GM19468 (cell line): ENCODE measurements around the gene NFIB.

Experiments
- ATAC-seq: cut with Tn5 transposase; IDR thresholded peaks from one replicate; pipeline ENCODE4 v1.9.1; 2021; ENCODE audit warnings: mild to moderate bottlenecking, moderate library complexity, moderate number of reproducible peaks; ENCODE audit not compliant: unreplicated experiment; ENCODE audit errors: extremely low read depth

Gene NFIB

DNA sequence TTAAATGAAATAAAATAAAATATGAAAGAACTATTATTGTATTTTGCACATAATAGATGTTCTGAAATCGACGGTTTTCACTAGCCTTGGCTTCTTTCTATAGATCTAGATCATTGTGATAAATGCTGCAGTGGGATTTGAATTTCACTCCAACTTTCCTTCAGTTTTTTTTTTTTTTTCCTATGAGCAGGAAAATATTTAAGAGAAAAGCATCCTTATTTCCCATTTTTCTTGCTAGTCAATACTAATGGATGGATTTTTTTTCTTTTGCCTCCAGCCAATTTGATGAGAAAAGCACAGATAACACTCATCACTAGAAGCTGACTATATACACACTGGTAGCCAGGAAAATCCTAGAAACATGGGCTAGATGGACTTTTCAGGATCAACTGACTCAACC lies 249.0 kb downstream of the NFIB start:
- ATAC-seq = no peak

DNA sequence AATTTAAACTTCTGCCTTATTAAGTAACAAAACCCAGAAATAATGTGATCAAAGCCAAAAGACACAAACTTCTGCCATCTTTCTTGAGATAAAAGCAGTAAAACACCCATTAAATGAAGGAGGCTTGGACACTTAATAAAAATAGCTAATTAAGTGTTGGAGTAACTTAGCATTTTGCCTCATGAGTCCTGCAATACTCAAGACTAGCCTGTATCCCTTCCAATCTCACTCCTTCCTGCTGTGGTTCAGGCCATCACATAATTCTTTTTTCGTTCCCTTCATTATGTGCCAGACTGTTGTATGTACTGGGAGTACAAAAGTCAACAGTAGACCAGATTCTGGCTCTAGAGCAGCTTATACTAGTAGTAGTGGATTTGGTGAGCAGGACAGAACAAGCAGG lies 250.2 kb downstream of the NFIB start:
- ATAC-seq = no peak

DNA sequence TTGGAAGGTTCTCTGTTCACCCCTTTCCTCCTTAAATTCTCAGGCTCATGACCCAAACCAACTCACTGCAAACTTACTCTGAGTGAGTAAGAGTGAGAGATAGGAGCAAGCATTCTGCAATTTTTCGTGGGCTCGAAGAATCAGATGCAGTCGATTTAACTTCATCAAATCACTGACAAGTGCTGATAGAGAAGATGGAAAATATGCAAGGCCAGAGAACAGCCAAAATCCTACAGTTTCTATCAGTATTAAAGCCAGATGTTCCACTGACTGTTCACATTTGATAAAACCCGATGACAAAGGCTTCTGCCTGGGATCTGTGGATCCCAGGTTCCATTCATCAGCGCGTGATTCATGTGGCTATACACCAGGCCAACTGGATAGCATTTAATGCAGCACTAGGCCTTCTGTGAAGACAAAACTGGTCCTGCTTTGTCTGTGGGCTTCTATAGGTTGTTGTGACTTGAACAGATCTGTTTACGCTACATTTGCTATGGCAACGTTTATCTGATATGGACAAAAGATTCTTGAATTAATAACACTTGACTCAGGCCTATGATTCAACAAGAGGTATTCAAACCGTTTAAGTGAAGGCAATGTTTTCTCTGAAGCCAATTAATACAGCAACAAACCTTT lies 251.2 kb downstream of the NFIB start:
- ATAC-seq = no peak

DNA sequence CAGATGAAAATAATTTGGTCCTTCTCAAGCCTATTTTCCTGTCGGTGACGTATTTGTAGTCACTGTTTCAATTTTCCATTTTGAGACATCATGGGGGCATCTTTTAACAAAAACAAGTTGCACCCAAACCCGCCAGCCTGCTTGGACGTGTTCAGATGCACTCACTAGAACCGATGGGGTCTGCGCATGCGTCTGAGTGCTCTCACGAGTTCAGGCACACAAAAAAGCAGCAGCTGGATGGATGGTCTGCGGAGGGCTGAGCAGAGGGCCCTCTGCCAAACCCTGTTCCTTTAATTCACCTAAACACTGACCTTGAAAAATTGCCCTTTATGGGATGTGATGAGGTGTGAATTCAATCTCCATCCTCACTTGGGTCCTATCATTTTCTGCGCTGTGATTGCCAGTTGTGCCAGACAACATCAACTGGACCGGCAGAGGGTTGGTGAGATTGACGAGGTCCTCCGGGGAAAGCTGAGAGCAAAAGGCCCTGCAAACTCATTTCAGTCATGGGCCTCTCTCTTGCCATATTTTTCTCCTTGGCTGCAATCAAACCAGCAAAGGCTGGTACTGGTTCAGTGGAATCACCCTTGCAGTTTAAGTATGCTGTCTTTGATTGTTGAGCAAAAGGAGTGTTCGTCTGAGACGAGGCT lies 251.9 kb downstream of the NFIB start:
- ATAC-seq = no peak

DNA sequence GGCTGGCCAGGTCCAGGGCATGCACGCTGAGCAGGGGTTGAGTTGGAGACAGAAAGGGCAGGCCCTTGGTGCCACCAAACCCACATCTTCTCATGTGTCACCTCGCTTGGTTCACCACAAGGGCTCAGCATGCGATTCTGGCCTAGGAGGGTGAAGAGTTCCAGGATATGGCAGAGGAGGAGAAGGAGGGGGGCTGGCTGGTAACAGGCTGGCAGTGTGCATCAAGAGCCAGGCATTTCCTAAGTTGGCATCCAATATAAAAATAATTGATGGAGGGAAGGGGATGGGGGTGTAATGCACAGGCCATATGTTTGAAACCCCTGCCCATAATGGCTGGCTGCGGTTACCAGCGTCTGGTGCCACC lies 255.6 kb downstream of the NFIB start:
- ATAC-seq = no peak

DNA sequence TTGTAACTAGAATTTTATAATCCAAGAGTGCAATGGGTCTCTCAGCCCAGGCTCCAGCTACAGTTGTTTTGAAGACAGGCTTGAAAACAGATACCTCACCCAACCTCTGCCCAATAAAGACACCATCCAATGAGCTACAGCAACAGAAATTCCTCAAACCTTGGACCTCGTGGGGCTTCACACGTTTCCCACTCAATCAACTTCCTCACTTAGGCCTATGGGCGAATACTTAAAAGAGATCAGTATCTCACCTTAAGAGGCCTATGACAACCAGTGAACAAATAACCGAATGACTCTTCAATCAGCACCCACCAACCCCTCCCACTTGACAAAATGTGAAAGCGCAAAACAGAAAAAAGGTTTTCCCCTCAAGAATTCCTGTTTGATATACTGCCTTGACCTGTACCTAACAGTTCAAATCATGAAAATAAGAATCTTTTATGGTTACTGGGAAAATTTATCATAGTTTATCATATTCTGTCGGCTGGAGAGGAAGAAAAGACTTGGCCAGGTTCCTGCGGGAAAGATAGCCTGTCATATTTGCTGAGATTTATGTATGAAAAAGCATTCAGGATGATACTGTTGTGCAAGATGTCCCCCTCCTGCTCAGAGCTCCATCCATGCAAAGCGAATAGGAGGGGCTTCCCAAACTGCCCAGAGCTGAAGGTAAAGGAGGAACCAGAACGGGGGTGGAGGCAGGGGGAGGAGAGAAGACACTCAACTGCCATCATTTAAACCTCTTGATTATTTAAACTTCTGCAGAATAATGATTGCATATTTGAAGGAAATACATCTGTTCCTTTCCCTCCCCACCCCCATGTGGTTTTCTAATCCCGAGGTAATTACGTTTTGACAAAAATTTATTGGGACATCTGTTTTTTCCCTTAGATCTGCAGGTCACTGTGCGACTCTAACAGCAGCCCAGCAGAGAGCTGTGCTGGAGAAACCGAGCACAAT lies 256.3 kb downstream of the NFIB start:
- no peak for ATAC-seq

DNA sequence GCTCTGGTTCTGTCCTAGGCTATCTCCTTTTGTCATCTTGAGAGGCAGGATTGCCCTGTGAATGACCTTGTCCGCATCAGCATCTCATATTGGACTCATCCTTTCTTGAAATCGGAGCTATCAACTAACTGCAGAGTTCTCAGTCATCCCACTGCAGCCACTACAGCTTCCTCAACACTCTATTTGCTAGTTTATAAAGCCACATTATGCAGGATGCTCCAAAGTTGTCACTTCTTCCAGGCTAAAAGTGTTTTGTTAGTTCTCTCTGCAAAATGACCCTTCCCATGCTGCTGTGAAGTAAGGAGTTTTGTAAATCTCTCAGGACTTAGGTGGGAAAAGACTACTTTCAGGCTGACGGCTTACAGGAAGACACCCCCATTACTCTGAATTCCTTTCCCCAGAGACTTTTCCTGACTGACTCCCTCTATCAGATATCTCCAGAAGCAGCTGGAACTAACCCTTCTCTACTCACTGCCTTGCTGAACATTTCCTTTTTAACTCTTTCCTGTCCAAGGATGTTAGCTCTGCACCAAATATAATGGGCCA lies 257.6 kb downstream of the NFIB start:
- no peak for ATAC-seq

DNA sequence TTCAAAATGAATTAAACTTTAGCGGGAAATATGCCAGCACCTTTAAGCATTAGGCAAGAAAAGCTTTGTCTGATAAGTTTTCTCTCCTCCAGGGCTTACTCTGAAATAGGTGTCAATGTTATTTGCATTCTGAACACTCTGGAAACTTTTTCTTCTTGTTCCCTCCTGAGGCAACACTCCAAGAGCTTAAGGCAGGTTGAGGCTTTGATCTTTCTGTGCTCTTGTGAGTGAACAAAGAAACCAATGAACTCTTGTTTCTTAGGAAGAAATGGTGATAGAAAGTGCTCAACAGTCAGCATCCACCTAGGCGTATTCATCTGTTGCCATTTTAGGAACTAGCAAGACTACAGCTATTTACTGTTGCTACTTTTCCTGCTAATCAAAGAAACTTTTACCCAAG lies 259.8 kb downstream of the NFIB start:
- no peak for ATAC-seq

DNA sequence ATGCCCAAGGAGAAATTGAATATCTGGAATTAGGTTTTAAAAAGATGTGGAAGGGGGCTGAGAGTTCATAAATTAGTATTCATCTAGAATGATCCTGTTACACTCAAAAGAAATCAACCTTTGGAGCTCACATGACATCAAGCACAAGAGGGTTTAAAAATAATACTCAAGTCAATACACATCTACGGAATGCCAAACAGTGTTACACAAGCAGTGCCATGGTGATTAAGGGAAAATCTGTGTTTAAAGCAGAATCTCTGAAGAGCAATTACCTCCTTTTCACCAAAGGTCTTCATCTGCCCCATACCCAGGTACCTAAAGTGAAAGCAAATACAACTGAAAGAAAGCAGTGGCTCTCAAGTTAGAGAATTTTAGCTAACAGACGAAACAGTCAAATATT lies 261.6 kb downstream of the NFIB start:
- ATAC-seq = no peak

DNA sequence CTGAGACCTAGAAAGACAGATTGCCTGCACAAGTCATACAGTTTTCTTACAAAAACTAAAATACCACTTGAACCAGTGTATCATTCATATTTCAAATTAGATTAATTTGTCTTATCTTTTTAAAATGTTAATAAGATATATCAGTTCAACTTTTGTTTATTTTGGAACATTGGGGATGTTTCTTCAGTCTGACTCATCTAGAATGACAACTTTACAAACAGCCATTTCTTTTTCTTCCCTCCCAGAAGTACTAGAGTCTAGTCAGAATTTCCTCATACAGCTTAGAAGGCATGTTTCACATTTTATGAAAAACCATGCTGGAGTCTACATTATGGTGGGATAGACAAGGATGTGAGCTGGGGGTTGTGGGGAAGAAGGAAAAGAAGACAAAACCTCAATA lies 262.5 kb downstream of the NFIB start:
- ATAC-seq = no peak

DNA sequence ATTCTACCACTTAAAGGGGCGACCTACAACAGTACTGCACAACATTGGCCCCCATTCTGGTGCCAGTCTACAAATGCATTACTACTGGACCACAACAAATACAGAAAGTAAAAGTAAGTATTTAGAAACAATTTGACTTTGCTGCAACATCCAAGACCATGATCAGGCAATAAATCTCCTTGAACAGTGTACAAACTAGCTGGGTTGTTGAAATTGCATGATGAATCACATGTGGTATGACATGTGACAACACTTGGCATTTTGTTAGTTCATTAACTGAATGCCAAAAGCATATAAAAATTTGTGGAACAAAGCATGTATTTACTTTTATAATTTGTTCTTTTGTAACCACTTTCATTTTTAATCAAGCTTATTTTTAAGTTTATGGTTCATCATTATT lies 270.5 kb downstream of the NFIB start:
- no peak for ATAC-seq

DNA sequence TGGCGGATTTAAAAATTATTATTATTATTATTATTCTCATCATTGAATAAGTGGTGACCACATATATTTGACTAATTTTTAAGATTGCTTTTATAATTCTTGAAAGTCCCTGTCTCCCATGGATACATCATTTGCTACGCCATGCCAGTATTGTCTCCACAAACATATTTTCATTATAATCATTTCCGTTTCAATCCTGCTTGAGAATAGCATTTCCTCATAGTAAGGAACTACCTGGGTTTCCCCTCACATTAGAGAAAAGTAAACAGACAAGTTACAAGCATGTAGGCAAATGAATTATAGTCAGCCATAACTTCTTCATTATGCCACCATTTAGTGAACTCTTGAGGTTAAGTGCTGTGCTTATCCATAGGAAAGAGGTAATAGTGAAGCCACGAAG lies 276.6 kb downstream of the NFIB start:
- ATAC-seq = no peak

DNA sequence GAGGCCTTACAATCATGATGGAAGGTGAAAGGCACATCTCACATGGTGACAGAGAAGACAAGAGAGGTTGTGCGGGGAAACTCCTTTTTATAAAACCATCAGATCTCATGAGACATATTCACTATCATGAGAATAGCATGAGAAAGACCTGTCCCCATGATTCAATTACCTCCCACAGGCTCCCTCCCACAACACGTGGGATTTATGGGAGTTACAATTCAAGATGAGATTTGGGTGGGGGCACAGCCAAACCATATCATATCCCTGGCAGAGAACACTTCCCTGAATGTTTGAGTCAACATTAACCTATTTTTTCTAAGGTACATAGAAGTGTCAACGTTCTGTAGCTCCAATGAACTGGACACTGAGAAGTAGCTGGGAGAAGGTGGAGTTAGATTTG lies 280.9 kb downstream of the NFIB start:
- no peak for ATAC-seq
